RPMI8226 (cell line): ENCODE measurements around the gene THADA.
"Not testable (repeated sequence)": the region's sequence is repeated elsewhere in the genome, so short reads cannot be mapped to it uniquely, and the experiment has no call there.

Experiments
- DNase-seq: peaks from one replicate; pipeline ENCODE4 v3.0.0-alpha.2; 2015

THADA gene

DNA sequence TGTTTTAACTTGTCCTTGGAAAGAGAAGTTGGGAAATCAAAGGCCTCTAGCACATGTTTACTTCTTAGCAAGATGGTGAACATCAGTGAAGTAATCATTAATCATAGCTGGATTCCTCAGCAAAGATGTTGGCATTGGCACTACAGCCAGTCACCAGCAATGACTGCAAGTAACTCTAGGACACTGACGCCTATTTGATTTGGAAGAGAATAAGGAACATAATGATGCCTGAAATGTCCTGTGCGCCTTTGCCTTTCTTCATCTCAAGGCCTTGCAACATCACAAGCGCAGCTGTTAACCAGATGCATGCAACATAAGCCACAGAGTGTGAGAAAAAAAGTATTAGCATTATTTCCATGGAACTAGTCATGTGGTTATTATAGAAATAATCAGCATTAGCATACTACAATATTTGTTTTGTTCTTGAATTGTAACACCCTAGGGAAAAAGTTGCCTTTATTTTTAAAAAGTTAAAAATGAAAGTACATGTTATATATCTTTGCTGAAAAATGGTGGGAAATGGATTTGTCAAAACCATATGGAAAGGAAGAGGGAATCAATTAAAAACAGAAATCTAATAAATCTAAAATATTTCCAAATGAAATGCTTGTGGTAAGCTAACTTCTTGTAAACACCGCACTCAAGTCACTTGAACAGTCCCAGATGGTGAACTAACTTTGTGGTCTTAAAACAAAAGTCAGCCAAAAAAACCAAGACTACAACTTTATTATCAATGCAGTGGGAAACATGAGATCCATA, 55.6 kb downstream of the THADA start:
- DNase-seq = no peak

DNA sequence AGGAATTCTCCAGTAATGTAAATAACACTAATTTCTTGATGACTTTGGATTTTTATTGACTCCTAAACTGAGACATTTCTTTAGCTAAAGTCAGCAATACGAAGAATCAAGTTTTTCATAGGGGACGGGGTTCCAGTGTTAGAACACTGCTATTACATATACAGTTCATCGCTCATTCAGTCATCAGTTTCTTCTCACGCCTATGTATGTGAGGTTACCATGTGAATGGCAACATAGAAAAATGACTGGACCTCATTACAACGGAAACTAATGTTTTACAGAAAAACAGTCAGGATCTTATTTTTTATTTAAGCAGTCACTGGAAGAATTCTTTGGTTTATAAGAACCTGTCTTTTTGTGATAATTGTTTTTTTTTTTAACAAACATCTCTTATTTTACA, 56.4 kb downstream of the THADA start:
- DNase-seq = no peak

DNA sequence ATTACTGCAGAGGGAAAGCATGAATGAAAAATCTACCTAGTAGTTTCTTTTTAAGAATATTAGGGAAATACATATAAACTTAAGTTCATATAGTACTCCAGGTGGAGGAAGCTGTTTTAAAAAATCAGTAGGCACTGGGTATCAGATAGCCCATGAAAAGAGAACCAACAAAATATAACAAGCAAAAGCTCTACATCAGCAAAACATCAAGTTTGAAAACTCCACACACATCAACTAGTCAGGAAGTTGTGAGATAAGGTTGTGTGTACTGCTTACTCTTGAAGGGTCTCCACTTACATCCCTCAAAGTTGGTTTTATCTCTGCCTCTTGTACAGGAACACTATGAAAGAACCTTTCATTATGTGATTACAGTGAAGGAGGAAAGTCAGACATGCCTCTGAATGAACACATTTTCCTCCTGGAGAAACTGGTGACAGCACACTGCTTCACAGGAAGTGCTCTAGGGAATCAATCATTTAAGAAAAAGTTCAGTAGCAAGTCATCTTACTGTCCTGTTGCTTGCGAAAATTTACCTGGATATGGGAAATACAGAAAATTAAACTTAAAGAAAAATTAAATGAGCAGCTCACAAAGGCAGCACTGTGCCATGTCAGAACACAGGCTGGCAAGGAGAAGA, 57.7 kb downstream of the THADA start:
- DNase-seq = no peak

DNA sequence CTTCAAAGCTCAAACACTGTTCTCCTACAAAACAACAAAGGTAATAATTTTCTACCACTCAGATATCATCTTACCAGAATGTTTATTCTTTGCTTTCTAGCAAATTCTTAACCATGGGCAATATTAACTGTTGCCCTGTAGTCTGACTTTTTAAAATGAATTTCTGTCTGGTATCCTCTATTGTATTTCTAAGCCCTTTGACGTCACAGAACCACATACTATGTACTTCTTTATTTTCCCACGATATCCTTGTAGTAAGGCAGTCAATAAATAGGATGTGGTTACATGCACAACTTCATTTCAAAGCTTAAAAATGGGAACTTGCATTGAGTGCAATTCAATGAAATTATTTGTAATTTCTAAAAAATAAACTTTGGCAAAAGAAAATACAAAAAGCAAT, 58.7 kb downstream of the THADA start:
- no peak for DNase-seq

DNA sequence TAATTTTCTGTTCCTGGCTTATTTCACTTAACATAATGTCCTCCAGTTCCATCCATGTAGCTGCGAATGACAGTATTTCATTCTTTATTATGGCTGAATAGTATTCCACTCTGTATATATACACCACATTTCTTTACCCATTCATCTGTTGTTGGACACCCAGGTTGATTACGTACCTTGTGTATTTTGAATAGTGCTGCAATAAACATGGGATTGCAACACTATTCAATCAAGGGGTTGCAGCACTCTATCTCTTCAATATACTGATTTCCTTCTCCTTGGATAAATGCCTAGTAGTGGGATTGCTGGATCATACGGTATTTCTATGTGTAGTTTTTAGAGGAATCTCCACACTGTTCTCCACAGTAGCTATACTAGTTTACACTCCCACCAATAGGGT, 61.3 kb downstream of the THADA start:
- no peak for DNase-seq

DNA sequence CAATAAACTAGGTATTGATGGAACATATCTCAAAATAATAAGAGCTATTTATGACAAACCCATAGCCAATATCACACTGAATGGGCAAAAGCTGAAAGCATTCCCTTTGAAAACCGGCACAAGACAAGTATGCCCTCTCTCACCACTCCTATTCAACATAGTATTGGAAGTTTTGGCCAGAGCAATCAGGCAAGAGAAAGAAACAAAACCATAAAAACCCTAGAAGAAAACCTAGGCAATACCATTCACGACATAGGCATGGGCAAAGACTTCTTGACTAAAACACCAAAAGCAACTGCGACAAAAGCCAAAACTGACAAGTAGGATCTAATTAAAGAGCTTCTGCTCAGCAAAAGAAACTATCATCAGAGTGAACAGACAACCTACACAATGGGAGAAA, 63.3 kb downstream of the THADA start:
- not testable (repeated sequence) for DNase-seq

DNA sequence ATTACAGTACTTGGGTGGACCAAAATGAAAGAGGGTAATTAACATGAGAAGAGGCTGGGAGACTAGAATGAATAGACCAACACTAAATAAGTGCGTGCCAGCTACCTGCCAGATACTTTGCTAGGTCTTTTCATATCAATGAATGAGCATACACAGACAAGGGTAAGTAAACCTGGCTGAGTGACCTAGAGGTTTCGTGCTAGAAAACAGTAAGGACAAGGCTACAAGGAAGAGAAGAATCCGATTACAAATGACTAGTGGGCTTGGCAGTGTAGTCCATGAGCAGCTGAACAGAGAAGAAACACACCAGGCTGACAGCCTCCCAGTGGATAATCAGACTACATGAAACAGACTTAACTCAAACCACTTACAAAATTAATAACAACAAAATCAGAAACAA, 64.6 kb downstream of the THADA start:
- DNase-seq = no peak

DNA sequence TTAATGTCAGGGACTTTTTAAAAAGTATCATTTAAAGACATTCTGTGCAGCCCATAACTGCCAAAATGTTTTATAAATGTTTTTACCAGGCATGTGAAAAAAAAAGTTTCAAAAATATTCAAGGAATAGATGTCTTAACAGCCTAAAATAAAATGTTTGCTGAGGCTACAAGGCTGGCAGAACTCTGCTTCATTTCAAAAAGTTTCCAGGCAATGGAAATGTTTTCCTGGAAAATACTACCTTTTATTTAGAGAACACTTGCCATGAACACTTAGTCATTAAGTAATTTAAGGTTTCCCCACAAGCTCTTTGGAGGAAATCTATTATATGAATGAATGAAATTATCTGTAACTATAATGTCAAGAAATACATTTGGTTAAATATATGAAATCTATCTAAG, 68.8 kb downstream of the THADA start:
- no peak for DNase-seq

DNA sequence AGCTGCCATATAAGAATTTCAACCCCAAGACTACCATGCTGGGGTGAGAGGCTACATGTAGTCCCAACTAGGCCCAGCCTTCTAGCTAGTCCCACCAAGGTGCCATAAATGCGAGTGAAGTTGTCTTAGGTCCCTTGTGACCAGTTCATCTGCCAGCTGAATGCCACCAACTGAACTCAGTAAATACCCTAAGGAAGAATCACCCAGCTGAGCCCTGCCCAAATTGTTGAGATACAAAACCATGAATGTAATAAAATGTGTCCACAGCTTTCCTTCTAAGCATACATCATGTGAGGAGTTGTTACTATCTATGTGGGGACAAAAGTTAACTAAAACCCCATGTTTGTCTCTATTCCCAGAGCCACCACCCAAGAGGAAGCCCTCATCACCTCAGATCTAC, 70.3 kb downstream of the THADA start:
- DNase-seq = no peak

DNA sequence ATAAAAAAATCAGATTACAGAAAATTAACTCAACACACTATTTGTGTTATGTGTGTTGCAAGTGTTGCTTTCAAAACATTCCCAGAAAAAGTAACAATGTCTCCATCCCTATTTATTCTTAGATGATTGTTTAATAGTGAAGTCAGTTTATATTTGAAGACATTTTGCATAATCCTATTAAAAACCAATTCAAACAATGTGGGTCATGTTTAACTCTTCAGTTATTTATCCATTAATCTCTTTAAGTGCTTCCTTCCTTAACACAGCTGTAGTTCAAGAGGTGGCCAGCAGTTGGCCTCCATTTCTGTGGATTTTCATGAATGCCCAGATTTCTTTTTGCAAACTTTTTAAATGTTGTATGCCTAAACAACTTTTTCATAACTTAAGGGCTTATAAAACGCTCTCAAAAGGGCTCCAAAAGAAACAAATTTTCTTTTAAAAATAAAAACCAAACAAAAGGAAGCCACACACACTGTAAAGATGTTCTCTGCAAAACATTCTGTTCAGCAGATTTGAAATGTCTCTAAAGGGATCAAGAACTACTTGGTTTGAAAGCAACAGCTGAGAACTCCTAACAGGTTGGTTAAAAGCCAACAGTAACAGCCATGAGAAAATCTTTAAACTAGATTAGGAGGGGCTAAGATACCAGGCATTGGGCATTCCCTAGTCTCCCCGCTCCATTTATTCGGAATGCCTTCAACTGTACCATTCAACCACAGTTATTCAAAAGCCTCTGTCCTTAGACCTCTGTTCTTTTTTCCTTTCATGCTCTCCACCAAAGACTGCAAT, 71.5 kb downstream of the THADA start:
- no peak for DNase-seq

DNA sequence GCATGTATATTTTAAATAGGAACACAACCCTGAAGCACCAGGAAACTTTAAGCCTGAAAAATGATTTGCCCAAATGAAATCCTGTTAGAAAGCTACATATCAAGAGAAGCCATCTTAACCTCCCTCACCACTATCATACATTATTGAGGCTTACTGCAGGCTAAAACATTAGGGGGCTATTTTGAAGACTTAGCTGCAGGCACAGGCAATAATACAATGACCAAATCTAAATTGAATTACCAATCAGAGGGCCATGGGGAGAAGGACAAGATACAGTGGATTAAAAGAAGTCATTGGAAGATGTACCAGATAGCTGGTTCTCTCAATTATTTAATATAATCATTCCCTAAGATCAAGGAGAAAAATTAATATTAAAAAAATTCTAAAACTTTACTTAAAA, 73.7 kb downstream of the THADA start:
- DNase-seq = no peak

DNA sequence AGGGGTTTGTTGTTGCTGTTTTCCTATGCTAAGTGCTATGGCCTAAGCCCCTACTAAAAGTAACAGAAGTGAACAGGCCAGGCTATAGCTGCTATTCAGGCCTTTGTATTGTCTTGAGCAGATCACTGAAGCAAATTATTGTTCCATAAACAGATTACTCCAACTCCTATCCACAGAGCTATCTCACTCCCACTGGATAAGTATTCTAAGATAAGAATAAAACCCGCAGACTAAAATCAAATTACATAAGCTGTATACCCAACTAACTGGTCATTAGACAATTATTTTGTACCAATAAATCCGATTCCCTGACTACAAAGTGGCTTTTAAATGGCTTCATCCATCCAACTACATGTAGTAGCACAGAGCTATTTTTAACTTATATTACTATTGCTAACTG, 74.3 kb downstream of the THADA start:
- DNase-seq = no peak

DNA sequence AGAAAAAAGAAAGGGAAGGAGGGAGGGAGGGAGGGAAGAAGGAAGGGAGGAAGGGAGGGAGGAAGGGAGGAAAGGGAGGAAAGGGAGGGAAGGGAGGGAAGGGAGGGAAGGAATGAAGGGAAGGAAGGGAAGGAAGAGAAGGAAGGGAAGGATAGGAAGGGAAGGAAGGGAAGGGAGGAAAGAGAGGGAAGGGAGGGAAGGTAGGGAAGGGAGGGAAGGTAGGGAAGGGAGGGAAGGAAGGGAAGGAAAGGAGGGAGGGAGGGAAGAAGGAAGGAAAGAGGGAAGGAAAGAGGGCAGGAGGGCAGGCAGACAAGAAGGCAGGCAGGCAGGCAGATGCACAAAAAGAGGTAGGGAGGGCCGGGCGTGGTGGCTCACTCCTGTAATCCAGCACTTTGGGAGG, 74.9 kb downstream of the THADA start:
- no peak for DNase-seq

DNA sequence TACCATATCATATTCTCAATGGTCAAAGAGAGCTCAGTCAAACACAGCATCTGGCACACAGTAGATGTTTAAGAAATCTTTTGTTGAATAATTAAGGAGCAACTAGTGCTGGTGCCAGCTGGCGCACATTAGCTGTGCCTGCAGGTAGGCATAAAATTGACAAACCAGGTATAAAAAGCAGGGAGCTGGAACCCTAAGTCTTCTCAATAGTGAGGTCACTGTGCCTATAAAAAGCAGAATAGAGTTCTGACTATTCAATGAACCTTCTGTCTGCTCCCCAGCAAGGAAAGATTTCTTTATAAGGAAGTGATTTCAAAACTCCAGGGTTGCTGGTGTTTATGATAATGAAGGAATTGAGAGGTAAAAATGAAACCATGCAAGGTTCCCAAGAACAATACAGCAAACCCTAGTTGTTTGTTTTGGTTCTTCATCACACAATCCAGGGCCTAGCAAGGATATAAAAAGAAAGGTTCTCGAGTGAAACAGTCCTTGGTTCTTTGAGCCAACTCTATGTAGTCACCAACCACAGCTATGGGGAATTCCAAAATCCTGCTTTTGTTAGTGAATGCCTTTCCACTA, 76.1 kb downstream of the THADA start:
- no peak for DNase-seq

DNA sequence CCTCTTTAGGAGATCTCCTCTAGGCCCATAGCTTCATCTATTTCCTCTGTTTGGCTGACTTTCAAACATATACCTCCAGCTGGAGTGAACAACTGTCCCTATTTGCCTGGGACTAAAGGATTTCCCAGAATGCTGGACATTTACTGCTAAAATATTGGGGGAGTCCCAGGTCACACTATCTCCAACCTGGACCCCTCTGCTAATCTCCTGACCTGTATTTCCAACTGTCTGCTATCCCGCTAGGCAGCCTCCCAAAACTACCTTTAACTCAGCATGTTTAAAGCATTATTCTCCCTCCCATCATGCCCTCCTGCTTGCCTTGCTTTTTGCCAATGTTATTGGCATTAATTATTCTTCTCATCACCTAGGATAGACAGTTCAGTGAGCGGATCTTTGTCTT, 77.1 kb downstream of the THADA start:
- DNase-seq = no peak

DNA sequence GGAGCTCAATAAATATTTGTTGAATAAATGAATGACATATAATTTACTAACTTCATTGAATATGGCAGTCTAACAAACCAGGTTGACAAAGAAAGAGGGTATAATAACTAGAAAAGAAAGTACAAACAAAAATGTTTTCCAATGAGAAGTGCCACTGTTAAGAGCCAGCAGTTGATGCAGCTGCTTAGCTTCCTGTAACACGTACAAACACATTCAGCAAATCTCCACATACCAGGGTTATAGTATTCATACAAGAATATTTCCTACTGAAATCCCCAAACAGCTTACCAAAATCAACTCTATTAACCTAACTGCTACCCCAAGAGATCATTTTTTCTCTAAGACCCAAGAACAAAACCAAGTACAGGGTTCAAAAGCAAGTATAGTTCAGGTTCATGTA, 77.7 kb downstream of the THADA start:
- DNase-seq = no peak

DNA sequence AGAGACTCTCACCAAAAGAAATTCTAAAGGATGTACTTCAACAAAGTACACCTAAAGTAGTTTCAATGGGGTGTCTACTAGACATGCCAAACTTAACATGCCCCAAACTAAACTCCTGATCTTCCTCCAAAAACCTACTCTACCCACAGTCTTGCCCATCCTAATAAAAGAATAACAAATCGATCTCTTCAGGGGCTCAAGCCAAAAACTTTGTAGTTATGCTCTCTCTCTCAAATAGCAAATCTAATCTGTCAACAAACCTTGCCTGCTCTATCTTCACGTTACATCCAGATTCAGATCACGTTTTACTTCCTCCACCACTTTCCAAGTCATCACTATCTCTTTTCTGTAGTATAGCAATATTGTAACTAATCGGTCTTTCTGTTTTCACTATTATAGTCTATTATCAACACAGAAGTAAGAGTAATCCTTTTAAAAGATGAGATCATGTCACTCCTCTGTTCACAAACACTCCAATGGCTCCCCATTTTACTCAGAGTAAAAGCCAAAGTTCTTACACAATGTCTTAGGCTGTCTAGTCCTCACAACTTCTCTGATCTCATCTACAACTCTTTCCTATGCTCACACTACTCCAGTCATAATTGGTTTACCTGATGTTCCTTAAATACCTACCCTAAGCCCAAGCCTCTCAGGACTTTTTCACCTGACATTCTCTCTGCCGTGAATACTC, 79.9 kb downstream of the THADA start:
- no peak for DNase-seq

DNA sequence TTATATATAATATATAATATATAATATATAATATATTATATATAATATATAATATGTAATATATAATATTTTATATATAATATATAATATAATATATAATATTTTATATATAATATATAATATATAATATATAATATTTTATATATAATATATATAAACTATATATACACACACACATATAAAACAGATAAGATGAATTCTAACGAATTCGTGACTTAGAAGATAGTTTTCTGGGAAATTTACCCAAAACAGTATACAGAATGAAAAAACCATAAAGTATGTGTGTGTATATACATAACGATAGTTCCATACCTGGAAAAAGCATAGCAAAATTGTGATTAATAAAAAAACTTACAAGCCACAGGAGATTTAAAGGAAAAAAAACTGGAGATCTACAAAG, 80.6 kb downstream of the THADA start:
- DNase-seq = no peak

DNA sequence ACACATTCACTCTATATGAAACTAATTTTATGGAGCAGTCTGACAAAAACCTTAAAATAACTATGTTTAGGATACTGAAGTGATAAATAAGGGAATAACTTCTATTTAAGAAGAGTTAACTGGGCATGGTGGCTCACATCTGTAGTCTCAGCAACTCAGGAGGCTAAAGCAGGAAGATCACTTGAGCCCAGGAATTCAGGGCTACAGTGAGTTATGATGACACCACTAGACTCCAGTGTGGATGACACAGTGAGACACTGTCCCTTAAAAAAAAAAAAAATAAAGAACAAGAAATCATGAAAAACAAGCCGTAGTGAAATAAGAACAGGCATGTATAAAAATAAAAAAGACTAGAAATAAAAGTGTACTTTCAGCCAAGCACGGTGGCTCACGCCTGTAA, 82.0 kb downstream of the THADA start:
- DNase-seq = no peak

DNA sequence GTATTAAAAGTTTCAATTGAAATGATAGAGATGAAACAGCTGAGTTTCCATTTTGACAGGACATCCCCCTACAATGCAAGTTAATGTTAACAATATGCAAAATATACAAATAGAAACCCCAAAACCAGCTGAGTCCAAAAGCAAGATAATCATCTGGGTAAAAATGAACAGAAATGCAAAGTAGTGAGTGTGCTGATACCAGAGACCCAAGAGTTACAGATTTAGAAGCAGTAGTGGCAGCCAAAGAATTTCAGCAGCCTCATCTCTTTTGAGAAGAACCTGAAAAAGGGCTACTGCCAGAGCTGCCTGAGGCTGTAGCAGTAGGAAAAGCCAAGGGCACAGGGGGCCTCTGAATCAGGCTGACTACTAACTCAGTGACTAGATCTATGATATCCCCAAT, 82.6 kb downstream of the THADA start:
- DNase-seq = no peak

DNA sequence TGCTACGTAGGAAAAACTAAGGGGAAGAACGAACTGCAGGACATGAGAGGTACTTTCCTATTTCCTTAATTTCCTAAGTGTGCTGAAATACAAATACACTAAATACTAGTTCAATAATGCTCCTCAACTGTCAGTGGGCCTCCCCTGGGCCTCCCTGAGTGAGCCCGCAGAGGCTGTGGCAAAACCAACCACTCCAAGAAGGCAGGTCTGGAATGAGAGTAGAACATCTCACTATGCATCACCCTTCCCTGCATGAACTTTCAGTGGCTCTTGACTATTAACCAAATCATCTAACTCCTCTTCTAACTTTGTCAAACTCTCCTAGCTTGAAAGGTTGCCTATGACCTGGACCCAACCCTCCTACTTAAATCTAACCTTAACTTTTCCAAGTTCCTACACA, 84.6 kb downstream of the THADA start:
- no peak for DNase-seq

DNA sequence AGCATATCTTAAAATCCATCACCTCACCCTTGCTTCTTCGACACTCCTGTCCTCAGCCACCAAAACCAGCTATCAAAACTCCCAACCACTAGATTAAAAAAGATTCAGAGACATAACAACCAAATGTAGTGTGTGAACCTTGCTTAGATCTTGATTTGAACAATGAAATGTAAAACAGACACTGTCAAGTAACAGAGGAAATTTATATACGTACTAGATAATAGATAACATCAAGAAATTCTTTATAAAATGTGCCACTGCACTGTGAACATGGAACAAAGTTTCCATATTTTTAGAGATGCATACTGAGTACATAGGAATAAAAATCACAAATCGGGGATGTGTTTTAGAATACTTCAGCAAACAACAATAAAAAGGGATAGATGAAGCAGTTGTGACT, 86.0 kb downstream of the THADA start:
- DNase-seq = no peak

DNA sequence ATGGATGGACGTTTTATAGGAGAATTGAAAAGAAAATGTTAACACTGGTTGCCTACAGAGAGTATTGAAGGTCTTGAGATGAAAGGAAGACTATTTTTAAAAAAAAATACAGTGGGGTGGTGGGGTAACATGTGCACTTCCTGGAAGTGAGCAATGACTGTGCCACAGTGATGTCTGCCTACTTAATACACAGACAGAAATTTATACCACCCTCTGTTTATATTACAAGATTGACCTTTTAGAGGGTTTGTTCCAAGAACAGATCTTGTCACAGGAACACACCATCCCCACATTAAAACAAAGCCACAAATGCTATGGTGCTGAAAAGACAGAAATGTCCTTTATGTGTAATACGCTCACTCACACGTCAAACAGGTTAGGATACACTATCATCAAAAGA, 87.6 kb downstream of the THADA start:
- DNase-seq = no peak
